A549 (cell line): Measurements from ENCODE around the gene SLC36A1. TPM values are rescaled to one million over a fixed set of nuclear protein-coding genes. Genes with fewer than 3 reads are reported as not detected.

ENCODE experiments used
- ATAC-seq, 2 experiments: fragments of 200-7000 bp in 1 of 2; fragments of >200 bp in 1 of 2; cut with Nextera tagmentation in 1 of 2; cut with Tn5 transposase in 1 of 2; 3 replicates each; pipeline versions ENCODE4 v1.8.0 to v1.9.1; 2018 to 2020; ENCODE audit warnings: mild to moderate bottlenecking in 1 of 2, moderate library complexity in 1 of 2
- CTCF ChIA-PET: fragments of 300-600 bp; sonication (Branson Sonifier 250); formaldehyde crosslinking; extraction: SDS; loops from one replicate; lab custom pipeline; 2021; ENCODE audit warnings: antibody characterized with exemption, inconsistent platforms; lab: Yijun Ruan, JAX
- POLR2A ChIA-PET: fragments of 350-600 bp; formaldehyde crosslinking; extraction: SDS; loops from one replicate; lab custom pipeline; 2021; ENCODE audit warnings: antibody characterized with exemption, inconsistent platforms; lab: Yijun Ruan, JAX
- DNase-seq, 2 experiments: peaks; one replicate each; pipeline versions ENCODE4 v3.0.0 to v3.0.0-alpha.2; 2011 to 2016; ENCODE audit warnings: low read depth in 1 of 2, low spot score in 1 of 2
- FAIRE-seq: peaks from 2 replicates; lab custom pipeline; 2011; peaks lifted over from hg19 to GRCh38; lab: Jason Lieb, UNC
- H3K27ac ChIP-seq, 2 experiments: fragments of >200 bp; sonication (Bioruptor Twin); formaldehyde crosslinking; 3 replicates each; pipeline ENCODE4 v1.5.1; 2016 to 2017
- H3K4me1 ChIP-seq: fragments of >200 bp; sonication (Bioruptor Twin); formaldehyde crosslinking; 3 replicates; pipeline ENCODE4 v1.6.1; 2016
- H3K4me2 ChIP-seq: fragments of >200 bp; sonication (Bioruptor Twin); formaldehyde crosslinking; 3 replicates; pipeline ENCODE4 v1.6.1; 2016
- H3K4me3 ChIP-seq: fragments of >200 bp; sonication (Bioruptor Twin); formaldehyde crosslinking; 3 replicates; pipeline ENCODE4 v1.5.1; 2016
- H3K9me3 ChIP-seq: fragments of >200 bp; sonication (Bioruptor Twin); formaldehyde crosslinking; 3 replicates; pipeline ENCODE4 v1.6.1; 2016
- CEBPB ChIP-seq, 2 experiments: fragments of >200 bp in 1 of 2; sonication (Bioruptor Twin) in 1 of 2; formaldehyde crosslinking in 1 of 2; IDR thresholded peaks; 2 replicates each; pipeline ENCODE4 v1.6.1; 2012 to 2016
- CHD2 ChIP-seq: fragments of 150-350 bp; IDR thresholded peaks from 2 replicates; pipeline ENCODE4 v1.6.1; 2014; ENCODE audit warnings: low read length; ENCODE audit not compliant: partially characterized antibody
- ESRRA ChIP-seq: fragments of 150-350 bp; IDR thresholded peaks from 2 replicates; pipeline ENCODE4 v1.6.1; 2014; ENCODE audit warnings: mild to moderate bottlenecking, low read length, borderline replicate concordance
- HOXB5 ChIP-seq: fragments of 250-450 bp; sonication (Bioruptor Pico); IDR thresholded peaks from 2 replicates; pipeline ENCODE4 v1.5.0; 2020; ENCODE audit warnings: mild to moderate bottlenecking, moderate library complexity
- JUNB ChIP-seq: fragments of >200 bp; sonication (Bioruptor Twin); formaldehyde crosslinking; IDR thresholded peaks from 2 replicates; pipeline ENCODE4 v1.6.1; 2016
- KDM1A ChIP-seq: fragments of 200-600 bp; sonication (generic); IDR thresholded peaks from 2 replicates; pipeline ENCODE4 v1.6.1; 2016; ENCODE audit warnings: low read depth, mild to moderate bottlenecking
- KDM5A ChIP-seq: fragments of 200-600 bp; sonication (generic); IDR thresholded peaks from 2 replicates; pipeline ENCODE4 v1.6.1; 2016; ENCODE audit warnings: antibody characterized with exemption, mild to moderate bottlenecking
- MAFK ChIP-seq: fragments of 450-650 bp; IDR thresholded peaks from 2 replicates; pipeline ENCODE4 v1.6.1; 2014; ENCODE audit not compliant: partially characterized antibody
- NPAS2 ChIP-seq: fragments of 250-450 bp; sonication (Bioruptor Pico); IDR thresholded peaks from 2 replicates; pipeline ENCODE4 v1.8.0; 2022; ENCODE audit warnings: mild to moderate bottlenecking, moderate library complexity, borderline replicate concordance
- PHF8 ChIP-seq: fragments of 200-600 bp; sonication (generic); IDR thresholded peaks from 2 replicates; pipeline ENCODE4 v1.6.1; 2016; ENCODE audit warnings: low read depth, mild to moderate bottlenecking, antibody characterized with exemption, moderate library complexity, borderline replicate concordance
- POLR2AphosphoS2 ChIP-seq: conservative IDR thresholded peaks from 2 replicates; pipeline ENCODE4 v1.6.1; 2012; ENCODE audit warnings: low read length, improper control_type of control experiment, inconsistent platforms
- RFX5 ChIP-seq: fragments of 450-650 bp; IDR thresholded peaks from 2 replicates; pipeline ENCODE4 v1.7.1; 2014; ENCODE audit warnings: antibody characterized with exemption, mild to moderate bottlenecking, moderate library complexity
- SREBF2 ChIP-seq: fragments of 450-650 bp; IDR thresholded peaks from 2 replicates; pipeline ENCODE4 v1.6.1; 2014; ENCODE audit warnings: mild to moderate bottlenecking, moderate library complexity
- TP53 ChIP-seq: fragments of 250-450 bp; sonication (Bioruptor Pico); IDR thresholded peaks from 2 replicates; pipeline ENCODE4 v1.5.0; 2021; ENCODE audit warnings: mild to moderate bottlenecking, moderate library complexity
- ZNF302 ChIP-seq: fragments of 250-450 bp; sonication (Bioruptor Pico); IDR thresholded peaks from 2 replicates; pipeline ENCODE4 v1.9.0; 2021; ENCODE audit warnings: inconsistent platforms, mild to moderate bottlenecking, moderate library complexity
- WGBS: methylation state at CpG from one replicate; pipeline ENCODE4 v1.1.6; 2017; ENCODE audit errors: missing lambda C conversion rate; 5-methylcytosine and 5-hydroxymethylcytosine counted together
- polyA plus RNA-seq, 4 experiments: library from polyadenylated mRNA; depleted of rRNA in 3 of 4; stranded (reverse); fragments of >200 nt; fragmentation: RNase III in 1 of 4; extraction: RNeasy Plus Mini Kit Qiagen cat#74134 plus additional on column Dnase treatment in 1 of 4; gene quantifications; 2 replicates in 3 of 4; 3 replicates in 1 of 4; pipeline ENCODE4 v1.2.3, GENCODE V29; 2011 to 2017
- TF ChIP-seq, protein P1 (sequence below): fragments of >200 bp; sonication (Bioruptor Twin); formaldehyde crosslinking; IDR thresholded peaks from 3 replicates; pipeline ENCODE4 v1.5.1; 2016
- TF ChIP-seq, protein P2 (sequence below): fragments of 200-600 bp; sonication (generic); IDR thresholded peaks from 2 replicates; pipeline ENCODE4 v1.6.1; 2016; ENCODE audit warnings: antibody characterized with exemption, mild to moderate bottlenecking, moderate library complexity
- TF ChIP-seq, protein P3 (sequence below): fragments of 150-350 bp; IDR thresholded peaks from 2 replicates; pipeline ENCODE4 v1.6.1; 2014; ENCODE audit warnings: low read depth, mild to moderate bottlenecking, low read length
- TF ChIP-seq, protein P4 (sequence below): IDR thresholded peaks from 2 replicates; pipeline ENCODE4 v1.6.1; 2012
- TF ChIP-seq, protein P5 (sequence below): fragments of 250-450 bp; sonication (Bioruptor Pico); IDR thresholded peaks from 2 replicates; pipeline ENCODE4 v1.5.0; 2020; ENCODE audit warnings: low read depth, mild to moderate bottlenecking, moderate library complexity
- TF ChIP-seq, protein P6 (sequence below): fragments of 450-650 bp; IDR thresholded peaks from 2 replicates; pipeline ENCODE4 v1.6.1; 2014; ENCODE audit warnings: antibody characterized with exemption

SLC36A1 gene
- polyA plus RNA-seq, 2 of the 4 experiments (the other 2 are of a cell fraction): 7.4 to 10.8 TPM

DNA sequence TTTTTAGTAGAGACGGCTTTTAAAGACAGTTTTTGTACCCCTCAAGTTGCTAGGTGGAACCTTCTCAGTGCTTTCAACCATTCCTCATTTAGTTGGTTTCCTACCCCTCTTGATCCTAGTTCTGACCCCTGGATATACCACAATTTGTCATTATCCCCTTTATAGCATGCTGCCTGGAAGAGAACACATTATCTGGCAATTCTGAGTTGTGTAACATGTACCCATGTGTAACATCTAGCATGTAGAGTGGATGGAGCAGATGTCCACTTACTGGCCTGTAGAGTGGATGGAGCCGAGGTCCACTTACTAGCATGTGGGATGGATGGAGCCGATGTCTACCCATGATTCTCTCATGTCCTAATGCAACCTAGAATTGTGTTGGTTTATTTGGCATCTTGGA lies 7.5 kb downstream of the SLC36A1 start (continued):
- TF ChIP-seq SREBF2 (no peak), CHD2 (no peak), CEBPB (IDR thresholded peaks at IDR 0.05) (no peak)

DNA sequence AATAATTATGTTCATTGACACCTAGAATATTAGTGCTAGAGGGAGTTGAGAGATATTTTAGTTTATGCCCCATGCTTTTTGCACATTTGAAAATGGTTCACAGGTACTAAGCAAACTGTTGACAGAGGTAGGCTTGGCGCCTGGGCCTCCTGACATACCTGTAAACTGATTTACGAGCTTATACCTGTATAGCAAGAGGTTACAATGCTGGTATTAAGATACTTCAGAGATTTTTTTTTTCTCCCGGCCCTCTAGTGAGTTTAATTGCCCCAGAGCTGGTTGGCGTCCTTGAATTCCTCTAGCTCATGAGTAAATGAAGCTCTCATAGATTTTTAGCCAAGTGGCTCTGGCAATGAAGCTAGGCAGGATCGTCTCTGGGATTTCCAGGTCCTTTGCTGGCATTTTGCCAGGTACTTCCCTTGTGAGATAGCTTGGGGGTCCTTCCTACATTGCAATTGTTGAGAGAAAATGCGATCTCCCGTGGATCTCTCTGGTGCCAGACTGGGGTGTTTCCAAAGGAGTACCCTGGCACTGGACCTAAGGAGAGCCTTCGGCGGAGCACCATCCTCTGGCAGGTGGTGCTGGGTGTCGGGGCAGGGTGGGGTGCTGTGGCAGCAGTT lies 9.0 kb downstream of the SLC36A1 start:
- H3K4me3 ChIP-seq: no peak overlapping the region
- ATAC-seq: no peak
- WGBS: 87% methylated on average over 10 of the region's 10 CpGs
- CTCF ChIA-PET: interaction anchor here (1.6 to 2.6 kb wide), 3 partner anchors 9 to 196 kb away, joined by 4 to 12 read pairs (median 4); partner anchors contain the start of gene SLC36A1
- DNase-seq: no peak
- FAIRE-seq: no peak
- no peaks in the 10 kb centered on the region for H3K9me3 ChIP-seq
- TF ChIP-seq, protein P1, sequence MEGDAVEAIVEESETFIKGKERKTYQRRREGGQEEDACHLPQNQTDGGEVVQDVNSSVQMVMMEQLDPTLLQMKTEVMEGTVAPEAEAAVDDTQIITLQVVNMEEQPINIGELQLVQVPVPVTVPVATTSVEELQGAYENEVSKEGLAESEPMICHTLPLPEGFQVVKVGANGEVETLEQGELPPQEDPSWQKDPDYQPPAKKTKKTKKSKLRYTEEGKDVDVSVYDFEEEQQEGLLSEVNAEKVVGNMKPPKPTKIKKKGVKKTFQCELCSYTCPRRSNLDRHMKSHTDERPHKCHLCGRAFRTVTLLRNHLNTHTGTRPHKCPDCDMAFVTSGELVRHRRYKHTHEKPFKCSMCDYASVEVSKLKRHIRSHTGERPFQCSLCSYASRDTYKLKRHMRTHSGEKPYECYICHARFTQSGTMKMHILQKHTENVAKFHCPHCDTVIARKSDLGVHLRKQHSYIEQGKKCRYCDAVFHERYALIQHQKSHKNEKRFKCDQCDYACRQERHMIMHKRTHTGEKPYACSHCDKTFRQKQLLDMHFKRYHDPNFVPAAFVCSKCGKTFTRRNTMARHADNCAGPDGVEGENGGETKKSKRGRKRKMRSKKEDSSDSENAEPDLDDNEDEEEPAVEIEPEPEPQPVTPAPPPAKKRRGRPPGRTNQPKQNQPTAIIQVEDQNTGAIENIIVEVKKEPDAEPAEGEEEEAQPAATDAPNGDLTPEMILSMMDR: no peak
- TF ChIP-seq NPAS2 (CRISPR knock-in tag) (no peak), HOXB5 (CRISPR knock-in tag) (no peak), POLR2AphosphoS2 (no peak), PHF8 (no peak), KDM5A (no peak), ZNF302 (CRISPR knock-in tag) (no peak), RFX5 (no peak), TP53 (CRISPR knock-in tag) (no peak), JUNB (no peak), MAFK (no peak), ESRRA (no peak), KDM1A (no peak)
- TF ChIP-seq, protein P2, sequence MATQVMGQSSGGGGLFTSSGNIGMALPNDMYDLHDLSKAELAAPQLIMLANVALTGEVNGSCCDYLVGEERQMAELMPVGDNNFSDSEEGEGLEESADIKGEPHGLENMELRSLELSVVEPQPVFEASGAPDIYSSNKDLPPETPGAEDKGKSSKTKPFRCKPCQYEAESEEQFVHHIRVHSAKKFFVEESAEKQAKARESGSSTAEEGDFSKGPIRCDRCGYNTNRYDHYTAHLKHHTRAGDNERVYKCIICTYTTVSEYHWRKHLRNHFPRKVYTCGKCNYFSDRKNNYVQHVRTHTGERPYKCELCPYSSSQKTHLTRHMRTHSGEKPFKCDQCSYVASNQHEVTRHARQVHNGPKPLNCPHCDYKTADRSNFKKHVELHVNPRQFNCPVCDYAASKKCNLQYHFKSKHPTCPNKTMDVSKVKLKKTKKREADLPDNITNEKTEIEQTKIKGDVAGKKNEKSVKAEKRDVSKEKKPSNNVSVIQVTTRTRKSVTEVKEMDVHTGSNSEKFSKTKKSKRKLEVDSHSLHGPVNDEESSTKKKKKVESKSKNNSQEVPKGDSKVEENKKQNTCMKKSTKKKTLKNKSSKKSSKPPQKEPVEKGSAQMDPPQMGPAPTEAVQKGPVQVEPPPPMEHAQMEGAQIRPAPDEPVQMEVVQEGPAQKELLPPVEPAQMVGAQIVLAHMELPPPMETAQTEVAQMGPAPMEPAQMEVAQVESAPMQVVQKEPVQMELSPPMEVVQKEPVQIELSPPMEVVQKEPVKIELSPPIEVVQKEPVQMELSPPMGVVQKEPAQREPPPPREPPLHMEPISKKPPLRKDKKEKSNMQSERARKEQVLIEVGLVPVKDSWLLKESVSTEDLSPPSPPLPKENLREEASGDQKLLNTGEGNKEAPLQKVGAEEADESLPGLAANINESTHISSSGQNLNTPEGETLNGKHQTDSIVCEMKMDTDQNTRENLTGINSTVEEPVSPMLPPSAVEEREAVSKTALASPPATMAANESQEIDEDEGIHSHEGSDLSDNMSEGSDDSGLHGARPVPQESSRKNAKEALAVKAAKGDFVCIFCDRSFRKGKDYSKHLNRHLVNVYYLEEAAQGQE: no peak
- TF ChIP-seq, protein P3, sequence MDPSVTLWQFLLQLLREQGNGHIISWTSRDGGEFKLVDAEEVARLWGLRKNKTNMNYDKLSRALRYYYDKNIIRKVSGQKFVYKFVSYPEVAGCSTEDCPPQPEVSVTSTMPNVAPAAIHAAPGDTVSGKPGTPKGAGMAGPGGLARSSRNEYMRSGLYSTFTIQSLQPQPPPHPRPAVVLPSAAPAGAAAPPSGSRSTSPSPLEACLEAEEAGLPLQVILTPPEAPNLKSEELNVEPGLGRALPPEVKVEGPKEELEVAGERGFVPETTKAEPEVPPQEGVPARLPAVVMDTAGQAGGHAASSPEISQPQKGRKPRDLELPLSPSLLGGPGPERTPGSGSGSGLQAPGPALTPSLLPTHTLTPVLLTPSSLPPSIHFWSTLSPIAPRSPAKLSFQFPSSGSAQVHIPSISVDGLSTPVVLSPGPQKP: no peak
- TF ChIP-seq, protein P4, sequence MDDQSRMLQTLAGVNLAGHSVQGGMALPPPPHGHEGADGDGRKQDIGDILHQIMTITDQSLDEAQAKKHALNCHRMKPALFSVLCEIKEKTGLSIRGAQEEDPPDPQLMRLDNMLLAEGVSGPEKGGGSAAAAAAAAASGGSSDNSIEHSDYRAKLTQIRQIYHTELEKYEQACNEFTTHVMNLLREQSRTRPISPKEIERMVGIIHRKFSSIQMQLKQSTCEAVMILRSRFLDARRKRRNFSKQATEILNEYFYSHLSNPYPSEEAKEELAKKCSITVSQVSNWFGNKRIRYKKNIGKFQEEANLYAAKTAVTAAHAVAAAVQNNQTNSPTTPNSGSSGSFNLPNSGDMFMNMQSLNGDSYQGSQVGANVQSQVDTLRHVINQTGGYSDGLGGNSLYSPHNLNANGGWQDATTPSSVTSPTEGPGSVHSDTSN: no peak
- TF ChIP-seq, protein P5, sequence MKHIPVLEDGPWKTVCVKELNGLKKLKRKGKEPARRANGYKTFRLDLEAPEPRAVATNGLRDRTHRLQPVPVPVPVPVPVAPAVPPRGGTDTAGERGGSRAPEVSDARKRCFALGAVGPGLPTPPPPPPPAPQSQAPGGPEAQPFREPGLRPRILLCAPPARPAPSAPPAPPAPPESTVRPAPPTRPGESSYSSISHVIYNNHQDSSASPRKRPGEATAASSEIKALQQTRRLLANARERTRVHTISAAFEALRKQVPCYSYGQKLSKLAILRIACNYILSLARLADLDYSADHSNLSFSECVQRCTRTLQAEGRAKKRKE: no peak
- TF ChIP-seq, protein P6, sequence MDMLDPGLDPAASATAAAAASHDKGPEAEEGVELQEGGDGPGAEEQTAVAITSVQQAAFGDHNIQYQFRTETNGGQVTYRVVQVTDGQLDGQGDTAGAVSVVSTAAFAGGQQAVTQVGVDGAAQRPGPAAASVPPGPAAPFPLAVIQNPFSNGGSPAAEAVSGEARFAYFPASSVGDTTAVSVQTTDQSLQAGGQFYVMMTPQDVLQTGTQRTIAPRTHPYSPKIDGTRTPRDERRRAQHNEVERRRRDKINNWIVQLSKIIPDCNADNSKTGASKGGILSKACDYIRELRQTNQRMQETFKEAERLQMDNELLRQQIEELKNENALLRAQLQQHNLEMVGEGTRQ: no peak
- TF ChIP-seq, all 56 proteins: peak for 0
- Histone ChIP-seq H3K27ac (no peak overlapping the region), H3K4me1 (peaks cover 8% of the 10 kb centered on the region), H3K4me2 (no peak overlapping the region)
- POLR2A ChIA-PET: no interaction called here
